Loucy (cell line): ENCODE data around the gene TBL1X.

Experiments used
- EZH2phosphoT487 ChIP-seq: fragments of 200-600 bp; IDR thresholded peaks from 2 replicates; pipeline ENCODE4 v1.6.1; 2018; ENCODE audit warnings: antibody characterized with exemption, mild to moderate bottlenecking, moderate library complexity, borderline replicate concordance
- TF ChIP-seq, protein P1 (sequence below): fragments of 200-600 bp; sonication (generic); conservative IDR thresholded peaks from 2 replicates; pipeline ENCODE4 v1.5.1; 2014; ENCODE audit warnings: mild to moderate bottlenecking, antibody characterized with exemption, low read length

DNA sequence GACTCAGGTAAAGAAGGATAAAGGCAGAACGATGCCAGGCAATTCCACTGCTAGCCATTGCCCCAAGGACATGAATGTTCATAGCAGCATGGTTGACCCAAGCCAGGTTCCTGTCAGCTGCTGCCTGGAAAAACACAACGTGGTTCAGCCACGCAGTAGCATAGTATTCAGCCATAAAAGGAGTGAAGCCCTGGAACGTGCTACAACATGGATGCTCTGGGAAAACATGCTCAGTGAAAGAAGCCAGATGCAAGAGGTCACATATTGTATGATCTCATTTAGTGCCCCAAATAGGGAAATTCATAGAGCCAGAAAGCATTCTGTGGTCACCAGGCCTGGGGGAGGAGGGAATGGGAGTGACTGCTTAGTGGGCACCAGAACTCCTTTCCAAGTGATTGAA lies 170.9 kb downstream of the TBL1X start:
- TF ChIP-seq EZH2phosphoT487 = no peak
- TF ChIP-seq, protein P1, sequence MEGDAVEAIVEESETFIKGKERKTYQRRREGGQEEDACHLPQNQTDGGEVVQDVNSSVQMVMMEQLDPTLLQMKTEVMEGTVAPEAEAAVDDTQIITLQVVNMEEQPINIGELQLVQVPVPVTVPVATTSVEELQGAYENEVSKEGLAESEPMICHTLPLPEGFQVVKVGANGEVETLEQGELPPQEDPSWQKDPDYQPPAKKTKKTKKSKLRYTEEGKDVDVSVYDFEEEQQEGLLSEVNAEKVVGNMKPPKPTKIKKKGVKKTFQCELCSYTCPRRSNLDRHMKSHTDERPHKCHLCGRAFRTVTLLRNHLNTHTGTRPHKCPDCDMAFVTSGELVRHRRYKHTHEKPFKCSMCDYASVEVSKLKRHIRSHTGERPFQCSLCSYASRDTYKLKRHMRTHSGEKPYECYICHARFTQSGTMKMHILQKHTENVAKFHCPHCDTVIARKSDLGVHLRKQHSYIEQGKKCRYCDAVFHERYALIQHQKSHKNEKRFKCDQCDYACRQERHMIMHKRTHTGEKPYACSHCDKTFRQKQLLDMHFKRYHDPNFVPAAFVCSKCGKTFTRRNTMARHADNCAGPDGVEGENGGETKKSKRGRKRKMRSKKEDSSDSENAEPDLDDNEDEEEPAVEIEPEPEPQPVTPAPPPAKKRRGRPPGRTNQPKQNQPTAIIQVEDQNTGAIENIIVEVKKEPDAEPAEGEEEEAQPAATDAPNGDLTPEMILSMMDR = no peak
